ENCODE results near the gene ESR2.

DNA sequence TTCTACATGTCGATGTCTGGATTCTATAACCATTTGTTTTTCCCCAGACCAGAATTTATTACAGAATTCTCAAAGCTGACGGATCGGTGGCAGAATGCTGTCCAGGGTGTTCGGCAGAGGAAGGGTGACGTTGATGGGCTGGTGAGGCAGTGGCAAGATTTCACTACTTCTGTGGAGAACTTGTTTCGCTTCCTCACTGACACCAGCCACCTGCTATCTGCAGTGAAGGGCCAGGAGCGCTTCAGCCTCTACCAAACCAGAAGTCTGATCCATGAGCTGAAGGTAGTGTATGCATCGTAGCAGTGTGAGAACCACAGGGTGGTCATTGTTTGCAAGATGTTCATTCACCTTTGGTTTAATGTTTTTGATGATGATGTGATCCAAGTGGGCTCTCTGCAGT lies 124.0 kb downstream of the ESR2 start:
- TF ChIP-seq POLR2A (IDR thresholded peaks at IDR 0.05; ENCODE audit: low read depth, low read length) (no peak), POLR2AphosphoS5 (IDR thresholded peaks at IDR 0.05; ENCODE audit: low read depth, low read length) (no peak), TAF1 (IDR thresholded peaks at IDR 0.05; ENCODE audit: low read depth, low read length) (no peak), POU2F2 (IDR thresholded peaks at IDR 0.05; ENCODE audit: low read depth, low read length) (no peak), SPI1 (IDR thresholded peaks at IDR 0.05; ENCODE audit: low read depth, low read length) (peak; percentile 94), PAX5 (IDR thresholded peaks at IDR 0.05; ENCODE audit: insufficient read depth, low read length, severe bottlenecking) (no peak)

Data from GM12891 (cell line).